SK-N-SH (cell line): ENCODE measurements around the gene IQSEC1. TPM values are rescaled to one million over a fixed set of nuclear protein-coding genes. Genes with fewer than 3 reads are reported as not detected.

Experiments
- CTCF ChIA-PET: fragments of 300-600, 350-600 bp; formaldehyde crosslinking; extraction: SDS; loops from one replicate; lab custom pipeline; 2021; lab: Yijun Ruan, JAX
- POLR2A ChIA-PET: fragments of 350-600 bp; sonication (Branson Sonifier 250); formaldehyde crosslinking; extraction: SDS; loops from one replicate; lab custom pipeline; 2020; ENCODE audit warnings: antibody characterized with exemption, inconsistent platforms; lab: Yijun Ruan, JAX
- DNase-seq: peaks from one replicate; pipeline ENCODE4 v3.0.0; 2012
- H2AFZ ChIP-seq: fragments of 200-600 bp; sonication (generic); 2 replicates; pipeline ENCODE4 v1.8.1; 2016; ENCODE audit warnings: antibody characterized with exemption, mild to moderate bottlenecking, low read depth
- H3F3A ChIP-seq: fragments of 200-600 bp; sonication (generic); replicated peaks from 2 replicates; pipeline ENCODE3; 2016; ENCODE audit warnings: antibody characterized with exemption, mild to moderate bottlenecking; ENCODE audit not compliant: insufficient read depth
- H3K27ac ChIP-seq, 2 experiments: fragments of 200-500 bp in 1 of 2; fragments of 200-600 bp in 1 of 2; sonication (Bioruptor generic) in 1 of 2; sonication (generic), shearing (Covaris generic) in 1 of 2; 2 replicates each; pipeline versions ENCODE4 v1.5.1 to v1.6.1; 2014 to 2016; ENCODE audit warnings: low read depth in 2 of 2, inconsistent platforms in 1 of 2, low read length in 1 of 2, mild to moderate bottlenecking in 1 of 2, mixed read lengths in 1 of 2
- H3K27me3 ChIP-seq: fragments of 200-600 bp; sonication (generic), shearing (Covaris generic); 2 replicates; pipeline ENCODE4 v1.6.1; 2016; ENCODE audit warnings: mixed run types; ENCODE audit not compliant: insufficient read depth
- H3K36me3 ChIP-seq, 2 experiments: fragments of 200-500 bp in 1 of 2; fragments of 200-600 bp in 1 of 2; sonication (Bioruptor generic) in 1 of 2; sonication (generic) in 1 of 2; replicated peaks in 1 of 2; 2 replicates each; pipeline versions ENCODE3 to v1.5.1; 2014 to 2016; ENCODE audit warnings: low read length in 1 of 2, mild to moderate bottlenecking in 1 of 2; ENCODE audit not compliant: insufficient read depth in 2 of 2, control insufficient read depth in 1 of 2
- H3K4me1 ChIP-seq, 2 experiments: fragments of 200-500 bp in 1 of 2; fragments of 200-600 bp in 1 of 2; sonication (Bioruptor generic) in 1 of 2; sonication (generic), shearing (Covaris generic) in 1 of 2; 2 replicates each; pipeline versions ENCODE4 v1.5.1 to v1.6.1; 2014 to 2016; ENCODE audit warnings: low read depth in 1 of 2, low read length in 1 of 2, mixed run types in 1 of 2; ENCODE audit not compliant: insufficient read depth in 2 of 2, control insufficient read depth in 1 of 2
- H3K4me2 ChIP-seq: fragments of 200-600 bp; sonication (generic), shearing (Covaris generic); 2 replicates; pipeline ENCODE4 v1.6.1; 2017; ENCODE audit warnings: mixed run types
- H3K4me3 ChIP-seq, 2 experiments: fragments of 200-500 bp in 1 of 2; fragments of 200-600 bp in 1 of 2; sonication (Bioruptor generic) in 1 of 2; sonication (generic), shearing (Covaris generic) in 1 of 2; 2 replicates each; pipeline versions ENCODE4 v1.5.1 to v1.8.1; 2014 to 2016; ENCODE audit warnings: low read depth in 2 of 2, inconsistent platforms in 1 of 2, low read length in 1 of 2, mild to moderate bottlenecking in 1 of 2, mixed read lengths in 1 of 2, moderate library complexity in 1 of 2
- H3K79me2 ChIP-seq: fragments of 200-600 bp; sonication (generic); 2 replicates; pipeline ENCODE4 v1.8.1; 2017; ENCODE audit warnings: mild to moderate bottlenecking; ENCODE audit not compliant: insufficient read depth
- H3K9ac ChIP-seq: fragments of 200-600 bp; sonication (generic); 2 replicates; pipeline ENCODE4 v1.6.1; 2017; ENCODE audit warnings: mixed run types
- H3K9me2 ChIP-seq: fragments of 200-600 bp; sonication (generic); 2 replicates; pipeline ENCODE4 v1.6.1; 2017; ENCODE audit warnings: mixed run types
- H3K9me3 ChIP-seq: fragments of 200-600 bp; sonication (generic); 2 replicates; pipeline ENCODE4 v1.6.1; 2017; ENCODE audit warnings: mixed run types, mild to moderate bottlenecking, moderate library complexity
- H4K20me1 ChIP-seq: fragments of 200-600 bp; sonication (generic); 2 replicates; pipeline ENCODE4 v1.6.1; 2017; ENCODE audit warnings: mild to moderate bottlenecking, mixed run types; ENCODE audit not compliant: insufficient read depth
- CTCF ChIP-seq: fragments of 200-600 bp; sonication (generic); IDR thresholded peaks from 2 replicates; pipeline ENCODE4 v1.6.1; 2017; ENCODE audit warnings: antibody characterized with exemption, mild to moderate bottlenecking, moderate library complexity
- ELF1 ChIP-seq: IDR thresholded peaks from 2 replicates; pipeline ENCODE4 v1.4.0; 2012
- EP300 ChIP-seq, 2 experiments: IDR thresholded peaks; 2 replicates each; pipeline versions ENCODE4 v1.4.0 to v1.6.1; 2012; ENCODE audit warnings: borderline replicate concordance in 1 of 2, low read depth in 1 of 2, low read length in 1 of 2
- EZH2phosphoT487 ChIP-seq: fragments of 200-600 bp; sonication (generic); IDR thresholded peaks from 2 replicates; pipeline ENCODE4 v1.6.1; 2017; ENCODE audit warnings: low read depth, mixed run types, mild to moderate bottlenecking, antibody characterized with exemption, moderate library complexity, borderline replicate concordance
- FOXJ3 ChIP-seq: sonication (generic); formaldehyde crosslinking; IDR thresholded peaks from 2 replicates; pipeline ENCODE4 v1.5.1; 2020; ENCODE audit warnings: mild to moderate bottlenecking, missing genetic modification reagents
- GABPA ChIP-seq: IDR thresholded peaks from 2 replicates; pipeline ENCODE4 v1.4.0; 2012; ENCODE audit warnings: low read depth, mild to moderate bottlenecking
- GATA2 ChIP-seq: sonication (generic); formaldehyde crosslinking; IDR thresholded peaks from 2 replicates; pipeline ENCODE4 v1.5.0; 2020; ENCODE audit warnings: mild to moderate bottlenecking, missing genetic modification reagents
- IRF3 ChIP-seq: fragments of 150-350 bp; IDR thresholded peaks from 2 replicates; pipeline ENCODE4 v1.6.1; 2016; ENCODE audit warnings: mild to moderate bottlenecking, low read depth, low read length
- JUND ChIP-seq: IDR thresholded peaks from 2 replicates; pipeline ENCODE4 v1.4.0; 2012
- MEF2A ChIP-seq: IDR thresholded peaks from 2 replicates; pipeline ENCODE4 v1.4.0; 2012; ENCODE audit warnings: low read depth, borderline replicate concordance
- MXI1 ChIP-seq: IDR thresholded peaks from 2 replicates; pipeline ENCODE4 v1.6.1; 2012; ENCODE audit warnings: mild to moderate bottlenecking, low read depth, low read length, improper control_type of control experiment
- PBX3 ChIP-seq: IDR thresholded peaks from 2 replicates; pipeline ENCODE4; 2012
- RAD21 ChIP-seq: IDR thresholded peaks from 2 replicates; pipeline ENCODE4 v1.6.1; 2012; ENCODE audit warnings: mild to moderate bottlenecking, low read length
- RCOR1 ChIP-seq: fragments of 150-350 bp; IDR thresholded peaks from 2 replicates; pipeline ENCODE4 v1.6.1; 2017; ENCODE audit warnings: antibody characterized with exemption, low read length
- RFX5 ChIP-seq: IDR thresholded peaks from 2 replicates; pipeline ENCODE4 v1.6.1; 2012; ENCODE audit warnings: mild to moderate bottlenecking, improper control_type of control experiment, low read length
- RXRA ChIP-seq: IDR thresholded peaks from 2 replicates; pipeline ENCODE4 v1.4.0; 2012; ENCODE audit warnings: low read depth, mild to moderate bottlenecking, borderline replicate concordance
- TAF1 ChIP-seq: IDR thresholded peaks from 2 replicates; pipeline ENCODE4 v1.6.1; 2012; ENCODE audit warnings: low read depth, mild to moderate bottlenecking, low read length, moderate library complexity, borderline replicate concordance
- YY1 ChIP-seq: IDR thresholded peaks from 2 replicates; pipeline ENCODE4 v1.4.0; 2012; ENCODE audit warnings: low read depth, mild to moderate bottlenecking
- WGBS: methylation state at CpG from one replicate; pipeline ENCODE4 v1.1.6; 2017; ENCODE audit warnings: low lambda C conversion rate; 5-methylcytosine and 5-hydroxymethylcytosine counted together
- polyA plus RNA-seq, 3 experiments: library from polyadenylated mRNA; depleted of rRNA; stranded (reverse); fragments of >200 nt; gene quantifications; 2 replicates each; pipeline ENCODE4 v1.2.3, GENCODE V29; 2012

Gene IQSEC1
- polyA plus RNA-seq, 1 of the 3 experiments (the other 2 are of a cell fraction) = 6.2 TPM

GRCh38 chr3:13102386-13103345, 29.4 kb upstream of the IQSEC1 start:
- Histone ChIP-seq H3K9ac (no peak overlapping the region), H4K20me1 (no peaks in the 10 kb centered on the region), H3K27ac (no peak overlapping the region), H3K27me3 (no peaks in the 10 kb centered on the region; the same call in 1 of the 2 replicates), H3K9me3 (no peaks in the 10 kb centered on the region), H3K9me2 (no peaks in the 10 kb centered on the region), H3K36me3 (no peaks in the 10 kb centered on the region), H3K4me3 (no peak overlapping the region), H3F3A (no peaks in the 10 kb centered on the region), H3K4me2 (no peak overlapping the region), H3K79me2 (no peaks in the 10 kb centered on the region), H3K4me1 (peaks cover 0 to 4% of the 10 kb centered on the region in 2 experiments; a peak in 1 of 4 replicates), H2AFZ (no peak overlapping the region)
- TF ChIP-seq TAF1 (no peak), FOXJ3 (CRISPR knock-in tag) (no peak), RFX5 (no peak), RAD21 (no peak), GATA2 (no peak), MXI1 (no peak), YY1 (no peak), EP300 (IDR thresholded peaks at IDR 0.05; ENCODE audit: borderline replicate concordance in 1 of 2, low read depth in 1 of 2, low read length in 1 of 2) (no peak), MEF2A (no peak), JUND (no peak), ELF1 (no peak), CTCF (no peak), PBX3 (no peak), RXRA (no peak), GABPA (no peak), IRF3 (no peak), EZH2phosphoT487 (no peak), RCOR1 (no peak)
- ChIA-PET CTCF (interaction anchor here (0.7 to 3.6 kb wide), 6 partner anchors 10 to 778 kb away, joined by 3 to 30 read pairs (median 4); no protein-coding TSS in a partner anchor), POLR2A (no interaction called here)
- DNase-seq = no peak
- WGBS = 67% methylated on average over 13 of the region's 21 CpGs
